ENCODE data around the gene ARHGAP11B.
"Not testable (repeated sequence)": the region's sequence is repeated elsewhere in the genome, so short reads cannot be mapped to it uniquely, and the experiment has no call there.

The ARHGAP11B gene

GRCh38 chr15:30625436-30626193, at the start of gene ARHGAP11B:
Gene ARHGAP11B (plus strand): TSS chr15:30626128.
- DNase-seq (ENCODE audit: low read depth in 4 of 4, low spot score in 1 of 4): peak; percentile 77 to 93 (median 87)

- not testable (repeated sequence) for DNase-seq (ENCODE audit: low read depth in 4 of 4, low spot score in 1 of 4)
These were observed 46.4 kb upstream of the ARHGAP11B start for GRCh38 chr15:30579394-30579970.

GRCh38 chr15:30580716-30581115, 45.2 kb upstream of the ARHGAP11B start:
- not testable (repeated sequence) for DNase-seq (ENCODE audit: low read depth in 4 of 4, low spot score in 1 of 4)

GRCh38 chr15:30598953-30599352, 27.0 kb upstream of the ARHGAP11B start:
- DNase-seq (ENCODE audit: low read depth in 4 of 4, low spot score in 1 of 4): not testable (repeated sequence)

GRCh38 chr15:30603796-30604195, 22.1 kb upstream of the ARHGAP11B start, which contains the start of gene GOLGA8H:
Gene GOLGA8H (plus strand): TSS chr15:30604028. CDS start chr15:30604126, 98 bp downstream.
- DNase-seq (ENCODE audit: low read depth in 4 of 4, low spot score in 1 of 4): not testable (repeated sequence)

GRCh38 chr15:30612271-30612670, 13.7 kb upstream of the ARHGAP11B start:
- DNase-seq (ENCODE audit: low read depth in 4 of 4, low spot score in 1 of 4): not testable (repeated sequence)

- not testable (repeated sequence) for DNase-seq (ENCODE audit: low read depth in 4 of 4, low spot score in 1 of 4)
These were observed 4.6 kb upstream of the ARHGAP11B start for GRCh38 chr15:30621342-30621741.

- not testable (repeated sequence) for DNase-seq (ENCODE audit: low read depth in 4 of 4, low spot score in 1 of 4)
These were observed 252 bp downstream of the ARHGAP11B start for GRCh38 chr15:30626194-30626565.

- not testable (repeated sequence) for DNase-seq (ENCODE audit: low read depth in 4 of 4, low spot score in 1 of 4)
These were observed 704 bp downstream of the ARHGAP11B start for GRCh38 chr15:30626632-30627031.

- no peak for DNase-seq (ENCODE audit: low read depth in 4 of 4, low spot score in 1 of 4)
These were observed 24.3 kb downstream of the ARHGAP11B start for GRCh38 chr15:30650012-30650929.

- not testable (repeated sequence) for DNase-seq (ENCODE audit: low read depth in 4 of 4, low spot score in 1 of 4)
These were observed 35.2 kb downstream of the ARHGAP11B start for GRCh38 chr15:30661154-30661553.

- not testable (repeated sequence) for DNase-seq (ENCODE audit: low read depth in 4 of 4, low spot score in 1 of 4)
These were observed 43.7 kb downstream of the ARHGAP11B start for GRCh38 chr15:30669621-30670020.

GRCh38 chr15:30670056-30670455, 44.1 kb downstream of the ARHGAP11B start:
- no peak for DNase-seq (ENCODE audit: low read depth in 4 of 4, low spot score in 1 of 4)

- no peak for DNase-seq (ENCODE audit: low read depth in 4 of 4, low spot score in 1 of 4)
These were observed 45.4 kb downstream of the ARHGAP11B start for GRCh38 chr15:30671309-30671708.

- DNase-seq (ENCODE audit: low read depth in 4 of 4, low spot score in 1 of 4): no peak
These were observed 49.2 kb downstream of the ARHGAP11B start for GRCh38 chr15:30675126-30675525.

- DNase-seq (ENCODE audit: low read depth in 4 of 4, low spot score in 1 of 4): not testable (repeated sequence)
These were observed 50.0 kb downstream of the ARHGAP11B start for GRCh38 chr15:30675891-30676290.

GRCh38 chr15:30680997-30681396, 55.1 kb downstream of the ARHGAP11B start:
- DNase-seq (ENCODE audit: low read depth in 4 of 4, low spot score in 1 of 4): not testable (repeated sequence)

- not testable (repeated sequence) for DNase-seq (ENCODE audit: low read depth in 4 of 4, low spot score in 1 of 4)
These were observed 59.9 kb downstream of the ARHGAP11B start for GRCh38 chr15:30685709-30686285.

- not testable (repeated sequence) for DNase-seq (ENCODE audit: low read depth in 4 of 4, low spot score in 1 of 4)
These were observed 60.7 kb downstream of the ARHGAP11B start for GRCh38 chr15:30686651-30687050.
